ENCODE measurements around the gene FRK.

Gene FRK

GRCh38 chr6:115983998-115984397 lies 76.7 kb downstream of the FRK start:
- TF ChIP-seq, protein P1, sequence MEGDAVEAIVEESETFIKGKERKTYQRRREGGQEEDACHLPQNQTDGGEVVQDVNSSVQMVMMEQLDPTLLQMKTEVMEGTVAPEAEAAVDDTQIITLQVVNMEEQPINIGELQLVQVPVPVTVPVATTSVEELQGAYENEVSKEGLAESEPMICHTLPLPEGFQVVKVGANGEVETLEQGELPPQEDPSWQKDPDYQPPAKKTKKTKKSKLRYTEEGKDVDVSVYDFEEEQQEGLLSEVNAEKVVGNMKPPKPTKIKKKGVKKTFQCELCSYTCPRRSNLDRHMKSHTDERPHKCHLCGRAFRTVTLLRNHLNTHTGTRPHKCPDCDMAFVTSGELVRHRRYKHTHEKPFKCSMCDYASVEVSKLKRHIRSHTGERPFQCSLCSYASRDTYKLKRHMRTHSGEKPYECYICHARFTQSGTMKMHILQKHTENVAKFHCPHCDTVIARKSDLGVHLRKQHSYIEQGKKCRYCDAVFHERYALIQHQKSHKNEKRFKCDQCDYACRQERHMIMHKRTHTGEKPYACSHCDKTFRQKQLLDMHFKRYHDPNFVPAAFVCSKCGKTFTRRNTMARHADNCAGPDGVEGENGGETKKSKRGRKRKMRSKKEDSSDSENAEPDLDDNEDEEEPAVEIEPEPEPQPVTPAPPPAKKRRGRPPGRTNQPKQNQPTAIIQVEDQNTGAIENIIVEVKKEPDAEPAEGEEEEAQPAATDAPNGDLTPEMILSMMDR (IDR thresholded peaks at IDR 0.05; ENCODE audit: insufficient read depth, low read length, poor library complexity, severe bottlenecking), result no peak
- DNase-seq (ENCODE audit: extremely low read depth, insufficient read length), result no peak
- Histone ChIP-seq H3K27me3 (replicated peaks; ENCODE audit: control insufficient read depth, insufficient read depth, low read length) (no peaks in the 10 kb centered on the region), H3K4me3 (replicated peaks; ENCODE audit: low read depth, low read length) (no peak overlapping the region), H3K36me3 (ENCODE audit: control insufficient read depth, insufficient read depth, low read length) (no peaks in the 10 kb centered on the region)

DNA sequence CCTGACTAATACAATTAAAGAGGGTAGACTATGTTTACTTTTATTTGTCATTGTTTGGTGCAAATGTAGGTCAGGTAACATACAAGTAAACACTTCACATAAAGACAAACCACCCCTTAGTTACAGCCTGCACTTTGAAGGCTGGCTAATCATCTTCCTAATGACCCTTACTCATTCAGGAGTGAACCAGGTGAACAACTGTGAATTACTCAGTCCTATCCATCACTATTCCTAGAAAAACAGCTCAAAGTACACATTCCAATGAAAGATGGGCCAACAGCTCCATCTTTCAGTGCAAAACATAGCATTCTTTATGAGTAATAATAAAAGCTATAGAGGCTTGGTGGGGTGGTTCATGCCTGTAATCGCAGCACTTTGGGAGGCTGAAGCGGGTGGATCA lies 78.2 kb downstream of the FRK start:
- TF ChIP-seq, protein P1 (IDR thresholded peaks at IDR 0.05; ENCODE audit: insufficient read depth, low read length, poor library complexity, severe bottlenecking), result no peak
- no peak overlapping the region for H3K4me3 ChIP-seq (replicated peaks; ENCODE audit: low read depth, low read length)
- H3K36me3 ChIP-seq (ENCODE audit: control insufficient read depth, insufficient read depth, low read length), result no peaks in the 10 kb centered on the region
- no peak for DNase-seq (ENCODE audit: extremely low read depth, insufficient read length)
- no peaks in the 10 kb centered on the region for H3K27me3 ChIP-seq (replicated peaks; ENCODE audit: control insufficient read depth, insufficient read depth, low read length)

DNA sequence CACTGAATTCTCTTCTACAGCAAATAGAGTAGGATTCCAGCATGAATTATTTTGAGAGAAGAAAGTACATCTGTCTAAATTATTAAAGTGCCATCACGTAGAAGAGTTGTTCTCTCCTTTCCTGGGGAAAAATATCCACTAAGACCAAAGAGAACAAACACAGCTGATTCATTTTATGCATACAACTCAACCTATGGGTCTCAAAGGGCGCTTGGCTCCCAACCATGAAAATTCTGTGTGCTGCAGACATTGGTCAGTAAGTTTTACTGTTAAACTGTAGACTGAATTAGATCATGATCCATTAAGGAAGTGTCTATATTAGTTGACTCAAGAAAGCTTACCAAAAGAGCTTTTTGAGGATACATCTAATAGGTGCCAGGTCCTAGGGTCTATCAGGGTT lies 83.5 kb downstream of the FRK start:
- no peak overlapping the region for H3K4me3 ChIP-seq (replicated peaks; ENCODE audit: low read depth, low read length)
- TF ChIP-seq, protein P1 (IDR thresholded peaks at IDR 0.05; ENCODE audit: insufficient read depth, low read length, poor library complexity, severe bottlenecking), result no peak
- no peak for DNase-seq (ENCODE audit: extremely low read depth, insufficient read length)
- H3K36me3 ChIP-seq (ENCODE audit: control insufficient read depth, insufficient read depth, low read length), result no peaks in the 10 kb centered on the region
- no peaks in the 10 kb centered on the region for H3K27me3 ChIP-seq (replicated peaks; ENCODE audit: control insufficient read depth, insufficient read depth, low read length)

DNA sequence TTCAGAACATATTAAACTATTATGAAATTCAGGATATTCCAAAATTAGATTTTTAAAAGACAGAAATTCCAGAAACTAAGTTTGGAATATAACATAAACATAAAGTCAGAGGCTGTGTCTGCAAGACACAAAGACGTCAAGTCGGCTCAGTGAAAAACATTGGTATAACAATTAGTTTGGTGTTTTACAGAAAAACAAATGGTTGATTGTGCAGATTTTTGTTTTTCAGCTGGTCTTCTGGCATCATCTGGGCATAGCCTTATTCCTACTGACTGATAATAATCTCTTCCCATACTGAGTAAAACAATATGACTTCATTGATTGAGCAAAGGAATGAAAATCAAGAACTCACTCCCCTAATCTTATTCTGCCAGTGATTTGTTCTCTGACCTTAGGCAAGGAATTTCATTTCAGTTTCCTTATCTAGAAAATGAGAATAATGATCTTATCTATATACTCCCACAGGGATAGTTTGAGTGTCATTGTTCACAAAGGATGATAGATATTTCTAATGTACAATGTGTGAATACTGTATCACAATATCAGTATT lies 84.3 kb downstream of the FRK start:
- Histone ChIP-seq H3K36me3 (ENCODE audit: control insufficient read depth, insufficient read depth, low read length) (no peaks in the 10 kb centered on the region), H3K27me3 (replicated peaks; ENCODE audit: control insufficient read depth, insufficient read depth, low read length) (no peaks in the 10 kb centered on the region), H3K4me3 (replicated peaks; ENCODE audit: low read depth, low read length) (no peak overlapping the region)
- TF ChIP-seq, protein P1 (IDR thresholded peaks at IDR 0.05; ENCODE audit: insufficient read depth, low read length, poor library complexity, severe bottlenecking), result no peak
- no peak for DNase-seq (ENCODE audit: extremely low read depth, insufficient read length)

DNA sequence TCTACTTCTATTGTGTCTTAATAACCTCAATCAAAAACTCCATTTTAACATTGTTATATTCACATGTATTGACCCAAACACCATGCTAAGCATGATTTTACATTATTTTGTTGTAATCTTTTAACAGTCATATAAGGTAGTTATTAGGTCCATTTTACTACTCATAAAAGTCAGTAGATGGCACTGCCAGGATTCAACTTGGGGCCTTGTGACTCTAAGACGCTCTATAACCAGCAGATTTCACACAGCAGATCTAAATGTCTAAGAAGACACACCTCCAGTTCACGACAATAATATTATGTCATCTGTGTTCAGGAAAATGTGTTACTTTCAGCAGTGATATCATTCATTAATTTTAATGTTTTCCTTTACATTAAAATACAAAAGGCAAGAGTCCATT lies 88.0 kb downstream of the FRK start:
- TF ChIP-seq, protein P1 (IDR thresholded peaks at IDR 0.05; ENCODE audit: insufficient read depth, low read length, poor library complexity, severe bottlenecking), result no peak
- H3K36me3 ChIP-seq (ENCODE audit: control insufficient read depth, insufficient read depth, low read length), result no peaks in the 10 kb centered on the region
- no peak overlapping the region for H3K4me3 ChIP-seq (replicated peaks; ENCODE audit: low read depth, low read length)
- H3K27me3 ChIP-seq (replicated peaks; ENCODE audit: control insufficient read depth, insufficient read depth, low read length), result no peaks in the 10 kb centered on the region
- DNase-seq (ENCODE audit: extremely low read depth, insufficient read length), result no peak

DNA sequence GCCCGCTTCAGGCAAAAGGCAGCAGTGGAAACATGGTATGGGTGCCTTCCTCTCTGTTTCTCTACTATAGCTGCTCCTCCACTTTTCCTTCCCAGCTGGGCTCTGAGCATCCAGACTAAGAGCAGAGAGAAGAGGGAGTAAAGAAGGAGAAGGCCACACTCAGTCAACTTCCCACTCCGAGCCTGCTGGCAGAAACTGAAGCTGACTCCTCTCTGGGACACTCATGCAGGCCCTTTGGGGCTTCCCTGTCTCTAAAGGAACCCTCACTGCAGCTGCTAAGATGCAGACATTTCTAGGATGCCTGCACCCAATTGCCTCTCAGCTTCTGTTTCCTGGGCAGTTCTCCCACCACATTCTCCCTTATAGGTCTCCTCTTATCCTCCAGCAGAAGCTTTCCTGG lies 88.9 kb downstream of the FRK start:
- no peaks in the 10 kb centered on the region; the same call in 1 of the 2 replicates for H3K36me3 ChIP-seq (ENCODE audit: control insufficient read depth, insufficient read depth, low read length)
- TF ChIP-seq, protein P1 (IDR thresholded peaks at IDR 0.05; ENCODE audit: insufficient read depth, low read length, poor library complexity, severe bottlenecking), result no peak
- no peaks in the 10 kb centered on the region for H3K27me3 ChIP-seq (replicated peaks; ENCODE audit: control insufficient read depth, insufficient read depth, low read length)
- DNase-seq (ENCODE audit: extremely low read depth, insufficient read length), result no peak
- no peak overlapping the region for H3K4me3 ChIP-seq (replicated peaks; ENCODE audit: low read depth, low read length)

All from GM06990 (cell line).